ENCODE data around the gene MYBPH. TPM values are rescaled to one million over a fixed set of nuclear protein-coding genes. Genes with fewer than 3 reads are reported as not detected.

The MYBPH gene
- total RNA-seq, 1 donor from 2014 or later, result not detected

GRCh38 chr1:203213126-203213525 is 37.5 kb upstream of the MYBPH start:
- H3K27me3 Mint-ChIP-seq (ENCODE audit: low read depth), result peaks cover 24% of the 10 kb centered on the region
- no peaks in the 10 kb centered on the region for H3K36me3 Mint-ChIP-seq (ENCODE audit: low read depth)
- no peak for DNase-seq (ENCODE audit: low read depth, low spot score)
- no peak for TF ChIP-seq CTCF (conservative IDR thresholded peaks at IDR 0.05)
- H3K27ac Mint-ChIP-seq (ENCODE audit: unreplicated experiment), result no peak overlapping the region
- no peak overlapping the region for H3K4me3 Mint-ChIP-seq
- peaks cover 4% of the 10 kb centered on the region for H3K4me1 Mint-ChIP-seq
- H3K9me3 Mint-ChIP-seq, result no peaks in the 10 kb centered on the region

GRCh38 chr1:203211812-203212211 is 36.2 kb upstream of the MYBPH start:
- no peaks in the 10 kb centered on the region for H3K9me3 Mint-ChIP-seq
- no peaks in the 10 kb centered on the region for H3K36me3 Mint-ChIP-seq (ENCODE audit: low read depth)
- H3K4me1 Mint-ChIP-seq, result peaks cover 4% of the 10 kb centered on the region
- H3K4me3 Mint-ChIP-seq, result no peak overlapping the region
- H3K27ac Mint-ChIP-seq (ENCODE audit: unreplicated experiment), result no peak overlapping the region
- H3K27me3 Mint-ChIP-seq (ENCODE audit: low read depth), result peaks cover 19% of the 10 kb centered on the region
- TF ChIP-seq CTCF (conservative IDR thresholded peaks at IDR 0.05), result no peak
- DNase-seq (ENCODE audit: low read depth, low spot score), result no peak

GRCh38 chr1:203210988-203211387 is 35.4 kb upstream of the MYBPH start:
- Mint-ChIP-seq H3K4me1 (no peaks in the 10 kb centered on the region), H3K36me3 (ENCODE audit: low read depth) (no peaks in the 10 kb centered on the region), H3K4me3 (no peak overlapping the region), H3K9me3 (no peaks in the 10 kb centered on the region), H3K27me3 (ENCODE audit: low read depth) (peaks cover 13% of the 10 kb centered on the region), H3K27ac (ENCODE audit: unreplicated experiment) (no peak overlapping the region)
- TF ChIP-seq CTCF (conservative IDR thresholded peaks at IDR 0.05), result no peak
- DNase-seq (ENCODE audit: low read depth, low spot score), result no peak

- no peak overlapping the region for H3K4me3 Mint-ChIP-seq
Observed at GRCh38 chr1:203210350-203210749, 34.7 kb upstream of the MYBPH start.

GRCh38 chr1:203208181-203208580 is 32.6 kb upstream of the MYBPH start:
- Mint-ChIP-seq H3K27me3 (ENCODE audit: low read depth) (peaks cover 5% of the 10 kb centered on the region), H3K4me3 (no peak overlapping the region), H3K4me1 (no peaks in the 10 kb centered on the region), H3K9me3 (no peaks in the 10 kb centered on the region), H3K36me3 (ENCODE audit: low read depth) (no peaks in the 10 kb centered on the region), H3K27ac (ENCODE audit: unreplicated experiment) (no peak overlapping the region)
- TF ChIP-seq CTCF (conservative IDR thresholded peaks at IDR 0.05), result no peak
- no peak for DNase-seq (ENCODE audit: low read depth, low spot score)

More at GRCh38 chr1:203210350-203210749, 34.7 kb upstream of the MYBPH start:
- TF ChIP-seq CTCF (conservative IDR thresholded peaks at IDR 0.05), result no peak
- Mint-ChIP-seq H3K9me3 (no peaks in the 10 kb centered on the region), H3K4me1 (no peaks in the 10 kb centered on the region), H3K27ac (ENCODE audit: unreplicated experiment) (no peak overlapping the region), H3K36me3 (ENCODE audit: low read depth) (no peaks in the 10 kb centered on the region), H3K27me3 (ENCODE audit: low read depth) (peaks cover 12% of the 10 kb centered on the region)
- no peak for DNase-seq (ENCODE audit: low read depth, low spot score)

- no peak for TF ChIP-seq CTCF (conservative IDR thresholded peaks at IDR 0.05)
Observed at GRCh38 chr1:203207751-203208150, 32.1 kb upstream of the MYBPH start.

More at GRCh38 chr1:203207751-203208150, 32.1 kb upstream of the MYBPH start:
- no peaks in the 10 kb centered on the region for H3K36me3 Mint-ChIP-seq (ENCODE audit: low read depth)
- H3K9me3 Mint-ChIP-seq, result no peaks in the 10 kb centered on the region
- no peak for DNase-seq (ENCODE audit: low read depth, low spot score)
- no peak overlapping the region for H3K27ac Mint-ChIP-seq (ENCODE audit: unreplicated experiment)
- no peak overlapping the region for H3K4me3 Mint-ChIP-seq
- H3K4me1 Mint-ChIP-seq, result no peaks in the 10 kb centered on the region
- H3K27me3 Mint-ChIP-seq (ENCODE audit: low read depth), result peaks cover 3% of the 10 kb centered on the region

Measured in neural crest cell (in vitro differentiated cells).